Esophagus (tissue), 2 donors: Measurements from ENCODE around the gene MOB3C. TPM values are rescaled to one million over a fixed set of nuclear protein-coding genes. Genes with fewer than 3 reads are reported as not detected.

ENCODE experiments used
- H3K27ac ChIP-seq, 2 donors: one replicate each; pipeline ENCODE4 v1.5.1; 2013; ENCODE audit warnings: low read depth in 2 of 2, mild to moderate bottlenecking in 2 of 2, inconsistent platforms in 1 of 2, low read length in 1 of 2, moderate library complexity in 1 of 2
- H3K27me3 ChIP-seq, 2 donors: one replicate each; pipeline ENCODE4 v1.6.1; 2013; ENCODE audit warnings: low read length in 2 of 2, control low read depth in 1 of 2, mild to moderate bottlenecking in 1 of 2; ENCODE audit not compliant: insufficient read depth in 2 of 2, control insufficient read depth in 1 of 2
- H3K36me3 ChIP-seq, 2 donors: one replicate each; pipeline ENCODE4 v1.6.1; 2013; ENCODE audit warnings: low read length in 1 of 2; ENCODE audit not compliant: control insufficient read depth in 2 of 2, insufficient read depth in 2 of 2
- H3K4me1 ChIP-seq, 2 donors: one replicate each; pipeline ENCODE4 v1.6.1; 2013; ENCODE audit warnings: low read length in 1 of 2; ENCODE audit not compliant: control insufficient read depth in 2 of 2, insufficient read depth in 2 of 2
- H3K4me3 ChIP-seq, 2 donors: one replicate each; pipeline ENCODE4 v1.5.1; 2013; ENCODE audit warnings: low read length in 2 of 2, mild to moderate bottlenecking in 2 of 2, low read depth in 1 of 2, moderate library complexity in 1 of 2
- H3K9me3 ChIP-seq, 2 donors: one replicate each; pipeline ENCODE4 v1.6.1; 2013; ENCODE audit warnings: mild to moderate bottlenecking in 2 of 2, low read depth in 1 of 2, low read length in 1 of 2, moderate library complexity in 1 of 2; ENCODE audit not compliant: control insufficient read depth in 2 of 2, insufficient read depth in 1 of 2
- WGBS, 2 donors: extraction: QIAGEN DNeasy Blood & Tissue Kit; methylation state at CpG; one replicate each; pipeline ENCODE4 v1.1.7; 2013; 5-methylcytosine and 5-hydroxymethylcytosine counted together
- polyA plus RNA-seq, 2 donors: library from polyadenylated mRNA; stranded (reverse); fragments of 200-250 nt; gene quantifications; one replicate each; pipeline ENCODE4 v1.2.3, GENCODE V29; 2013
- donor health status: healthy with polysubstance abuse.
- donor health status: Bipolar disorder and iron deficiency.

The MOB3C gene
- polyA plus RNA-seq, 2 donors: 6.9 to 7.5 TPM

DNA sequence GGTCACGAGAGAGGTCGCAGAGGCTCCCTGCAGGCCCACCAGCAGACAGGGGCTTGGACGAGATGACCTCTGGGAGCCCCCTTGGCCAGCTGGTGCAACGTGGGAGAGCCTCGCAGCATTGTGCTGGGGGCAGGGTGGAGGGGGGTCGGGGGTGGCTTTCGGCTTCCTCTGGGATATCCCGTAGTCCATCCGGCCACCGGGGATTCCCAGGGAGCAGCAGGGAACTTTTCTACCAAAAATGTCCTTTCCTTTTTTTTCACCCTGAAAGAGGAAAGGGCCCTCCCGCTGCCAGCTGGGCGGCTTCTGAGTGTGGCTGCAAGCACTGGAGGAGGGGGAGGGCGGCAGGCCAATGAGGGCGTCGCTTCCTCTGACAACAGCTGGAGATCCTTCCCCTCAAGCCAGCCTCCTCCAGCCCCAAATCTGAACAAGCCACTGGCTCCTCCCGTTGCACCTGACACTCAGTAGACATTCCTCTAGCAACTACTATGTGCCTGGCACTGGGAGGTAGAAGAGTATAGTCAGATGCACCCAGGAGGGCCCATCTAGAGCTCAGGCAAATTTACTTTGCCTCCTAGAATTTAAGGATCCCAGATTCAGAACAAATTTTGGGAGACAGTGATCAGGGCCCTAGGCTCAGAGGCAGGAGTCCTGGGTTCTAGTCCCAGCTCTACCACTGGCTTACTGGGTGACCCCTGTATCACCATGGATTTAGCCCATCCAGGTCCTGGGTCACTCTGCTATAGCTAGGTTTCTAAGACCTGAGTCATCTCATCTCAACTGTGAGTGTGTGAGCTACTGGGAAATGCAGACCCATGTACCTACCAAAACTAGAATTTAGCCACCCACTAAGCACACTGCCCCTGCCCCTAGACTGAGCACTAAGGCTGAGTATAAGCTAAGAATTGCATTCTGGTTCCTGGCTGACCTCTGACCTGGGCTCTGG is 2.7 kb downstream of the MOB3C start:
- H3K27ac ChIP-seq: peak overlapping the region; percentile 67
- 9% methylated on average over 14 to 16 of the region's 16 CpGs for WGBS, 2 donors
- peaks cover 8 to 15% of the 10 kb centered on the region in 2 donors for H3K36me3 ChIP-seq
- no peaks in the 10 kb centered on the region for H3K9me3 ChIP-seq
- H3K4me1 ChIP-seq: peaks cover 15 to 33% of the 10 kb centered on the region in 2 donors
- no peaks in the 10 kb centered on the region for H3K27me3 ChIP-seq
- H3K4me3 ChIP-seq: no peak overlapping the region

- H3K9me3 ChIP-seq: no peaks in the 10 kb centered on the region
- no peak overlapping the region for H3K4me3 ChIP-seq
- H3K27me3 ChIP-seq: no peaks in the 10 kb centered on the region
- 71 to 83% methylated on average over 38 of the region's 38 CpGs for WGBS, 2 donors
- peaks cover 15 to 35% of the 10 kb centered on the region in 2 donors for H3K4me1 ChIP-seq
- peaks cover 8 to 18% of the 10 kb centered on the region in 2 donors for H3K36me3 ChIP-seq
- peak overlapping the region; percentile 50 to 67 for H3K27ac ChIP-seq
Observed at GRCh38 chr1:46612937-46613660, 3.5 kb downstream of the MOB3C start.

- H3K4me1 ChIP-seq: peaks cover 15 to 37% of the 10 kb centered on the region in 2 donors
Observed at GRCh38 chr1:46611691-46612221, 4.9 kb downstream of the MOB3C start.

GRCh38 chr1:46607345-46608130 is 9.1 kb downstream of the MOB3C start:
- H3K36me3 ChIP-seq: peaks cover 8 to 17% of the 10 kb centered on the region in 2 donors
- no peak overlapping the region for H3K4me3 ChIP-seq
- no peak overlapping the region for H3K27ac ChIP-seq
- WGBS, 2 donors: 73 to 81% methylated on average over 7 of the region's 7 CpGs
- H3K9me3 ChIP-seq: no peaks in the 10 kb centered on the region
- peaks cover 13 to 17% of the 10 kb centered on the region in 2 donors for H3K4me1 ChIP-seq
- H3K27me3 ChIP-seq: no peaks in the 10 kb centered on the region

More at GRCh38 chr1:46611691-46612221, 4.9 kb downstream of the MOB3C start:
- Histone ChIP-seq H3K27me3 (no peaks in the 10 kb centered on the region), H3K27ac (peak overlapping the region; percentile 77 to 82), H3K36me3 (peaks cover 8 to 23% of the 10 kb centered on the region in 2 donors), H3K9me3 (no peaks in the 10 kb centered on the region), H3K4me3 (no peak overlapping the region)
- WGBS, 2 donors: 41 to 54% methylated on average over 7 of the region's 7 CpGs

DNA sequence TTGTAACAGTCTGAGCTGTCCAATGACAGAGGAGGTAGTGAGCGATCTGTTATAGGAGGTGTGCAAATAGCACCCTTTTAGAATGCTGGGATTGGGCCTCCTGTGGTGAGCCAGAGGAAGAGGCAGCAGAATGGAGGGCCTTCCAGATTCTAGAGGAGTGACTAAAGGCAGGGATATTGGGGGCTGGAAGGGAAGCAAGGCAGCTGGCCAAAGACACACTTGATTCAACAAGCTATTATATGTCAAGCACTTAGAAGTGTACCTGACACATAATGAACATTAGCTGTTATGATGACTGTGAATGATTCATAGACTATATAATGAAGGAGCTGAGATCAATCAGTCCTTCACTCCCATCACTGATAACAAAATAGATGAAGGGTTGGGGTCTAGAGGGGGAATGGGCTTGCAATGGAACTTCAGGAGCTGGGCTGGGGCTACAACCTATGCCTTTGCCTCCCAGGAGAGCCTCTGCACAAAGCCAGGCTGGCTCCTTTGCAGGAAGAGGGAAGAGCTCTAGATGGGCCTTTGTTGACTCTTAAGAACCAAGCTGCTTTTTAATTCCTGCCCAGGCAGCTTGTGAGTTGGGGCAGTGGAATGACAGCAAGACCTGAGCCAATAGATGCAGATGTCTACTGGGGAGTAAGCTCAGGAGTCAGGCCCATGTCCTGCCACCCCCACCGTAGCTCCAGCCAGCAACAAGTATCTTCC is 10.2 kb downstream of the MOB3C start:
- no peaks in the 10 kb centered on the region for H3K27me3 ChIP-seq
- H3K36me3 ChIP-seq: peaks cover 8 to 17% of the 10 kb centered on the region in 2 donors
- peaks cover 8 to 11% of the 10 kb centered on the region in 2 donors for H3K4me1 ChIP-seq
- no peak overlapping the region for H3K27ac ChIP-seq
- 90 to 91% methylated on average over 2 of the region's 2 CpGs for WGBS, 2 donors
- H3K9me3 ChIP-seq: no peaks in the 10 kb centered on the region
- no peak overlapping the region for H3K4me3 ChIP-seq

DNA sequence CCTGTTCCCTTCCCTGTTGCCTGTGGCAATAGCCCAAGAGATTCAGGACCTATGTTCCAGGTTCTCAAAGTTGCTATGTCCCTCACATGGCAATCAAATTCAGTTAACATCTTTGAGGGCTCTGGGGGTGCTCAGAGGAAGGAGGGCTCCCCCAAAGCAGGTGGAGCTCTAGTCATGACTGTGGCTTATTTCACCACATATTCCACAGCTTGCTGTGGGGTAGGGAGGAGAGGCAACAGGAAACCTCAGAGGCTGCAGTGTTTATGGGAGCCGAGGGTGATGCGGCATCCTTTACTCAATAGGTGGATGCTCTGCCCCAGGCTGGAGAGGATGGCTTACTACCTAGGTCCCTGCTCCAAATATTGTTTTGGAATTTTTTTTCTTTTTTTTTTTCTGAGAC is 11.4 kb downstream of the MOB3C start:
- Histone ChIP-seq H3K36me3 (peaks cover 8 to 17% of the 10 kb centered on the region in 2 donors), H3K4me1 (peaks cover 5 to 9% of the 10 kb centered on the region in 2 donors), H3K4me3 (no peak overlapping the region), H3K9me3 (no peaks in the 10 kb centered on the region), H3K27me3 (no peaks in the 10 kb centered on the region), H3K27ac (peak overlapping the region in 1 of 2 donors; percentile 13)
- WGBS, 2 donors: 70 to 74% methylated on average over 2 of the region's 2 CpGs

- Histone ChIP-seq H3K4me3 (peak within 1 kb of the TSS; percentile 76 to 79), H3K36me3 (peaks cover 0 to 8% of the 10 kb centered on the region in 2 donors), H3K9me3 (no peaks in the 10 kb centered on the region), H3K27ac (peak within 1 kb of the TSS; percentile 69 to 89), H3K27me3 (no peaks in the 10 kb centered on the region), H3K4me1 (peaks cover 5 to 10% of the 10 kb centered on the region in 2 donors)
- WGBS, 2 donors: 0% methylated on average over 53 of the region's 53 CpGs
Observed at GRCh38 chr1:46603858-46604549, 12.6 kb downstream of the MOB3C start, which contains the start of gene MKNK1. MKNK1 (minus strand) TSS chr1:46604268; CDS start chr1:46583327, 20,941 bp downstream.

- 0% methylated on average over 2 of the region's 2 CpGs for WGBS, 2 donors
- Histone ChIP-seq H3K9me3 (no peaks in the 10 kb centered on the region), H3K36me3 (peaks cover 0 to 8% of the 10 kb centered on the region in 2 donors), H3K4me3 (peak overlapping the region; percentile 76 to 79), H3K27ac (peak overlapping the region; percentile 69 to 89), H3K4me1 (peaks cover 5 to 10% of the 10 kb centered on the region in 2 donors), H3K27me3 (no peaks in the 10 kb centered on the region)
Observed at GRCh38 chr1:46603481-46603857, 13.1 kb downstream of the MOB3C start.
